ENCODE measurements around the gene AIG1. TPM values are rescaled to one million over a fixed set of nuclear protein-coding genes. Genes with fewer than 3 reads are reported as not detected.

The AIG1 gene
- polyA plus RNA-seq, 1 experiment: 43.2 TPM

- no peak for TF ChIP-seq CTCF (IDR thresholded peaks at IDR 0.05; ENCODE audit: insufficient read depth, low read depth, low read length)
- POLR2A ChIA-PET: no interaction called here
- DNase-seq (ENCODE audit: low read depth): no peak
- Histone ChIP-seq H3K27me3 (ENCODE audit: control insufficient read depth, insufficient read depth, low read length) (no peaks in the 10 kb centered on the region), H3K36me3 (ENCODE audit: control insufficient read depth, insufficient read depth, low read length) (no peaks in the 10 kb centered on the region), H3K4me3 (ENCODE audit: low read depth, low read length) (no peak overlapping the region)
- CTCF ChIA-PET: interaction anchor here (1.1 kb wide), 1 partner anchor 10 kb away, joined by 3 read pairs; no protein-coding TSS in a partner anchor
These were observed 136.0 kb downstream of the AIG1 start for GRCh38 chr6:143196525-143197225.

GRCh38 chr6:143197377-143197776 is 136.7 kb downstream of the AIG1 start:
- Histone ChIP-seq H3K4me3 (ENCODE audit: low read depth, low read length) (no peak overlapping the region), H3K36me3 (ENCODE audit: control insufficient read depth, insufficient read depth, low read length) (no peaks in the 10 kb centered on the region), H3K27me3 (ENCODE audit: control insufficient read depth, insufficient read depth, low read length) (no peaks in the 10 kb centered on the region)
- no peak for TF ChIP-seq CTCF (IDR thresholded peaks at IDR 0.05; ENCODE audit: insufficient read depth, low read depth, low read length)
- no peak for DNase-seq (ENCODE audit: low read depth)
- POLR2A ChIA-PET: no interaction called here
- CTCF ChIA-PET: no interaction called here

GRCh38 chr6:143198312-143198711 is 137.6 kb downstream of the AIG1 start:
- no peaks in the 10 kb centered on the region for H3K36me3 ChIP-seq (ENCODE audit: control insufficient read depth, insufficient read depth, low read length)
- no peak for DNase-seq (ENCODE audit: low read depth)
- H3K27me3 ChIP-seq (ENCODE audit: control insufficient read depth, insufficient read depth, low read length): no peaks in the 10 kb centered on the region
- POLR2A ChIA-PET: no interaction called here
- CTCF ChIA-PET: no interaction called here
- TF ChIP-seq CTCF (IDR thresholded peaks at IDR 0.05; ENCODE audit: insufficient read depth, low read depth, low read length): no peak
- H3K4me3 ChIP-seq (ENCODE audit: low read depth, low read length): no peak overlapping the region

- POLR2A ChIA-PET: no interaction called here
- Histone ChIP-seq H3K27me3 (ENCODE audit: control insufficient read depth, insufficient read depth, low read length) (no peaks in the 10 kb centered on the region), H3K36me3 (ENCODE audit: control insufficient read depth, insufficient read depth, low read length) (no peaks in the 10 kb centered on the region), H3K4me3 (ENCODE audit: low read depth, low read length) (no peak overlapping the region)
- CTCF ChIA-PET: no interaction called here
- no peak for TF ChIP-seq CTCF (IDR thresholded peaks at IDR 0.05; ENCODE audit: insufficient read depth, low read depth, low read length)
- DNase-seq (ENCODE audit: low read depth): no peak
These were observed 138.6 kb downstream of the AIG1 start for GRCh38 chr6:143199291-143199690.

- no peaks in the 10 kb centered on the region for H3K27me3 ChIP-seq (ENCODE audit: control insufficient read depth, insufficient read depth, low read length)
- H3K36me3 ChIP-seq (ENCODE audit: control insufficient read depth, insufficient read depth, low read length): no peaks in the 10 kb centered on the region
- POLR2A ChIA-PET: no interaction called here
- CTCF ChIA-PET: no interaction called here
- DNase-seq (ENCODE audit: low read depth): no peak
- no peak overlapping the region for H3K4me3 ChIP-seq (ENCODE audit: low read depth, low read length)
- TF ChIP-seq CTCF (IDR thresholded peaks at IDR 0.05; ENCODE audit: insufficient read depth, low read depth, low read length): no peak
These were observed 139.6 kb downstream of the AIG1 start for GRCh38 chr6:143200167-143200770.
